GM13976 (cell line): ENCODE data around the gene NCAM1.

Experiments
- DNase-seq: peaks from one replicate; pipeline ENCODE4 v3.0.0; 2012; ENCODE audit warnings: low spot score
- CTCF ChIP-seq: IDR thresholded peaks from 2 replicates; pipeline ENCODE4 v1.5.1; 2012; ENCODE audit warnings: borderline replicate concordance, mild to moderate bottlenecking; ENCODE audit not compliant: insufficient read depth; ENCODE audit errors: extremely low read depth, missing control alignments, control extremely low read depth
- in situ Hi-C: fragments of 300-500 bp; cut with MboI; formaldehyde crosslinking; loops from one replicate; pipeline ENCODE4 v1.12.0; 2022; ENCODE audit warnings: low sequenced_read_pairs, mixed read lengths, inconsistent platforms; ENCODE audit not compliant: unreplicated experiment

Gene NCAM1

GRCh38 chr11:113234888-113235287 is 273.7 kb downstream of the NCAM1 start:
- in situ Hi-C loops = no loop called here
- TF ChIP-seq CTCF = no peak
- no peak for DNase-seq

- DNase-seq = no peak
- no peak for TF ChIP-seq CTCF
- in situ Hi-C loops = no loop called here
Measured at GRCh38 chr11:113237261-113237660, 276.0 kb downstream of the NCAM1 start.

- DNase-seq = no peak
- TF ChIP-seq CTCF = no peak
- in situ Hi-C loops = no loop called here
Measured at GRCh38 chr11:113238721-113239120, 277.5 kb downstream of the NCAM1 start.

- no peak for DNase-seq
- TF ChIP-seq CTCF = no peak
- in situ Hi-C loops = no loop called here
Measured at GRCh38 chr11:113240389-113240788, 279.2 kb downstream of the NCAM1 start.

GRCh38 chr11:113240790-113241635 is 279.8 kb downstream of the NCAM1 start:
- DNase-seq = no peak
- no peak for TF ChIP-seq CTCF
- in situ Hi-C loops = no loop called here

GRCh38 chr11:113241636-113242054 is 280.4 kb downstream of the NCAM1 start:
- DNase-seq = no peak
- no peak for TF ChIP-seq CTCF
- in situ Hi-C loops = no loop called here
